MCF 10A (cell line): ENCODE measurements around the gene ARHGAP45. TPM values are rescaled to one million over a fixed set of nuclear protein-coding genes. Genes with fewer than 3 reads are reported as not detected.
A peak's percentile ranks its signal among the peaks of the same experiment; 100 is the strongest.

Experiments
- BruUV-seq: library from RNA; stranded (reverse); fragments of 400-500 nt; replicated peaks from 2 replicates; lab custom pipeline; 2021; lab: Mats Ljungman, UMichigan
- CTCF ChIA-PET: fragments of 300-600 bp; sonication (Branson Sonifier 250); formaldehyde crosslinking; extraction: SDS; loops from one replicate; lab custom pipeline; 2021; ENCODE audit warnings: antibody characterized with exemption, inconsistent platforms; lab: Yijun Ruan, JAX
- POLR2A ChIA-PET: fragments of 300-600, 350-650 bp; sonication (Branson Sonifier 250); formaldehyde crosslinking; extraction: SDS; loops from one replicate; lab custom pipeline; 2020; ENCODE audit warnings: antibody characterized with exemption, inconsistent platforms; lab: Yijun Ruan, JAX
- DNase-seq: peaks from one replicate; pipeline ENCODE4 v3.0.0-alpha.2; 2018; ENCODE audit not compliant: unreplicated experiment
- H3K27ac Mint-ChIP-seq: one replicate; pipeline ENCODE4 v1.8.0; 2022; ENCODE audit warnings: mild to moderate bottlenecking, low read depth, mixed read lengths; ENCODE audit not compliant: unreplicated experiment
- H3K27me3 Mint-ChIP-seq: one replicate; pipeline ENCODE4 v1.8.0; 2022; ENCODE audit warnings: mixed read lengths; ENCODE audit not compliant: insufficient read depth, unreplicated experiment
- H3K36me3 Mint-ChIP-seq: one replicate; pipeline ENCODE4 v1.8.0; 2022; ENCODE audit warnings: mild to moderate bottlenecking, moderate library complexity, mixed read lengths; ENCODE audit not compliant: insufficient read depth, unreplicated experiment
- H3K4me1 Mint-ChIP-seq: one replicate; pipeline ENCODE4 v1.8.0; 2022; ENCODE audit warnings: mixed read lengths; ENCODE audit not compliant: insufficient read depth, unreplicated experiment
- H3K4me3 Mint-ChIP-seq: one replicate; pipeline ENCODE4 v1.8.0; 2022; ENCODE audit warnings: mild to moderate bottlenecking, moderate library complexity, mixed read lengths; ENCODE audit not compliant: unreplicated experiment
- H3K9me3 Mint-ChIP-seq: one replicate; pipeline ENCODE4 v1.8.0; 2022; ENCODE audit warnings: mixed read lengths; ENCODE audit not compliant: unreplicated experiment
- CTCF ChIP-seq: fragments of 200-600 bp; IDR thresholded peaks from one replicate; pipeline ENCODE4 v1.8.0; 2022; ENCODE audit warnings: antibody characterized with exemption, mild to moderate bottlenecking; ENCODE audit not compliant: unreplicated experiment
- intact Hi-C: fragments of 100-400 bp; cut with micrococcal nuclease; formaldehyde crosslinking; loops from 2 replicates; pipeline ENCODE4 v1.14.1; 2022
- total RNA-seq: library from RNA; stranded (reverse); gene quantifications from 2 replicates; pipeline ENCODE4 v1.2.3, GENCODE V29; 2022

ARHGAP45 gene
- total RNA-seq, 1 experiment from 2014 or later: 15.3 TPM

- TF ChIP-seq CTCF: no peak
- Mint-ChIP-seq H3K4me3 (peak overlapping the region; percentile 92), H3K27ac (peak overlapping the region; percentile 67), H3K9me3 (no peaks in the 10 kb centered on the region), H3K27me3 (no peaks in the 10 kb centered on the region), H3K4me1 (peaks cover 10% of the 10 kb centered on the region), H3K36me3 (peaks cover 52% of the 10 kb centered on the region)
- ChIA-PET POLR2A (interaction anchor here (0.7 to 5.1 kb wide), 8 partner anchors 11 to 227 kb away, joined by 3 to 97 read pairs (median 5); partner anchors contain the start of genes CNN2 and RNU6-2), CTCF (interaction anchor here (0.6 kb wide), 2 partner anchors 18 to 160 kb away, joined by 3 to 4 read pairs; partner anchors contain the start of gene RNU6-2)
- intact Hi-C loops: no loop called here
- BruUV-seq: no TSS peak
- no peak for DNase-seq
Measured at GRCh38 chr19:1038978-1039645, 27.9 kb upstream of the ARHGAP45 start.

GRCh38 chr19:1039646-1040475 is 27.1 kb upstream of the ARHGAP45 start, which contains the start of gene ABCA7:
ABCA7 (plus strand) TSS chr19:1040107; CDS start chr19:1041362, 1,255 bp downstream.
- no peaks in the 10 kb centered on the region for H3K27me3 Mint-ChIP-seq
- DNase-seq: peak; percentile 98
- ChIA-PET POLR2A (interaction anchor here (0.5 to 5.1 kb wide), 12 partner anchors 12 to 226 kb away, joined by 3 to 97 read pairs (median 4); partner anchors contain the start of genes CNN2 and RNU6-2), CTCF (interaction anchor here (0.6 kb wide), 1 partner anchor 10 kb away, joined by 3 read pairs; no protein-coding TSS in a partner anchor)
- H3K4me1 Mint-ChIP-seq: peaks cover 10% of the 10 kb centered on the region
- H3K9me3 Mint-ChIP-seq: no peaks in the 10 kb centered on the region
- peaks cover 52% of the 10 kb centered on the region for H3K36me3 Mint-ChIP-seq
- peak within 1 kb of the TSS; percentile 67 for H3K27ac Mint-ChIP-seq
- H3K4me3 Mint-ChIP-seq: peak within 1 kb of the TSS; percentile 92
- BruUV-seq: no TSS peak
- no peak for TF ChIP-seq CTCF
- intact Hi-C loops: no loop called here

GRCh38 chr19:1040476-1041271 is 26.3 kb upstream of the ARHGAP45 start:
- H3K9me3 Mint-ChIP-seq: no peaks in the 10 kb centered on the region
- CTCF ChIA-PET: interaction anchor here (0.6 kb wide), 1 partner anchor 9 kb away, joined by 3 read pairs; no protein-coding TSS in a partner anchor

More at GRCh38 chr19:1040476-1041271, 26.3 kb upstream of the ARHGAP45 start:
- BruUV-seq: no TSS peak
- DNase-seq: peak; percentile 94
- no peak for TF ChIP-seq CTCF
- peaks cover 6% of the 10 kb centered on the region for H3K4me1 Mint-ChIP-seq
- no peaks in the 10 kb centered on the region for H3K27me3 Mint-ChIP-seq
- POLR2A ChIA-PET: interaction anchor here (0.5 to 5.1 kb wide), 17 partner anchors 13 to 235 kb away, joined by 3 to 97 read pairs (median 3); partner anchors contain the start of genes CNN2, FAM174C, POLR2E and RNU6-2
- intact Hi-C loops: no loop called here
- H3K4me3 Mint-ChIP-seq: peak overlapping the region; percentile 92
- H3K27ac Mint-ChIP-seq: peak overlapping the region; percentile 67
- H3K36me3 Mint-ChIP-seq: peaks cover 44% of the 10 kb centered on the region
